H1 (cell line): Measurements from ENCODE around the gene SLC7A8. TPM values are rescaled to one million over a fixed set of nuclear protein-coding genes. Genes with fewer than 3 reads are reported as not detected.
A peak's percentile ranks its signal among the peaks of the same experiment; 100 is the strongest.

Experiments used
- CTCF ChIA-PET: fragments of 300-600 bp; sonication (Branson Sonifier 250); formaldehyde crosslinking; loops from one replicate; lab custom pipeline; 2021; ENCODE audit not compliant: partially characterized antibody; lab: Charles Lee
- POLR2A ChIA-PET: fragments of 300-600 bp; sonication (Branson Sonifier 250); formaldehyde crosslinking; loops from one replicate; lab custom pipeline; 2021; ENCODE audit warnings: inconsistent platforms; ENCODE audit not compliant: partially characterized antibody; lab: Charles Lee
- DNase-seq, 2 experiments: peaks; one replicate each; pipeline versions ENCODE4 v3.0.0 to v3.0.0-alpha.2; 2010 to 2022; ENCODE audit warnings: low spot score in 2 of 2, low read depth in 1 of 2, mixed read lengths in 1 of 2
- FAIRE-seq: peaks from 2 replicates; lab custom pipeline; 2011; peaks lifted over from hg19 to GRCh38; lab: Jason Lieb, UNC
- H2AFZ ChIP-seq: 2 replicates; pipeline ENCODE4 v1.8.1; 2012; ENCODE audit warnings: low read length, inconsistent platforms
- H2AK5ac ChIP-seq: 2 replicates; pipeline ENCODE4 v1.6.1; 2013; ENCODE audit warnings: low read depth, low read length
- H2BK120ac ChIP-seq: replicated peaks from 2 replicates; pipeline ENCODE3; 2013; ENCODE audit warnings: low read depth, low read length, inconsistent platforms
- H2BK12ac ChIP-seq: 2 replicates; pipeline ENCODE4 v1.6.1; 2013; ENCODE audit warnings: low read depth, low read length
- H2BK15ac ChIP-seq: 2 replicates; pipeline ENCODE4 v1.6.1; 2013; ENCODE audit warnings: low read length
- H2BK20ac ChIP-seq: 2 replicates; pipeline ENCODE4 v1.6.1; 2013; ENCODE audit warnings: low read length
- H2BK5ac ChIP-seq: 2 replicates; pipeline ENCODE4 v1.6.1; 2013; ENCODE audit warnings: low read depth, low read length
- H3K14ac ChIP-seq: 2 replicates; pipeline ENCODE4 v1.6.1; 2013; ENCODE audit warnings: inconsistent platforms; ENCODE audit not compliant: insufficient read length
- H3K18ac ChIP-seq: 2 replicates; pipeline ENCODE4 v1.6.1; 2013; ENCODE audit warnings: low read length; ENCODE audit errors: extremely low read depth
- H3K23ac ChIP-seq: 2 replicates; pipeline ENCODE4 v1.6.1; 2013; ENCODE audit warnings: inconsistent platforms; ENCODE audit not compliant: insufficient read length
- H3K23me2 ChIP-seq: 2 replicates; pipeline ENCODE4 v1.6.1; 2013; ENCODE audit warnings: low read depth, low read length
- H3K27ac ChIP-seq: 2 replicates; pipeline ENCODE4 v1.6.1; 2011; ENCODE audit warnings: low read depth, low read length, inconsistent platforms
- H3K27me3 ChIP-seq, 4 experiments: replicated peaks in 1 of 4; 1 replicate in 1 of 4; 2 replicates in 3 of 4; pipeline versions ENCODE4 v1.6.1 to v1.8.1; 2011 to 2013; ENCODE audit warnings: low read length in 3 of 4, mild to moderate bottlenecking in 3 of 4, inconsistent platforms in 2 of 4, mixed read lengths in 2 of 4, moderate library complexity in 1 of 4; ENCODE audit not compliant: control insufficient read depth in 3 of 4, insufficient read depth in 3 of 4; ENCODE audit errors: extremely low read depth in 1 of 4
- H3K36me3 ChIP-seq, 4 experiments: 2 replicates each; pipeline versions ENCODE4 v1.6.1 to v1.8.1; 2011 to 2013; ENCODE audit warnings: mild to moderate bottlenecking in 4 of 4, low read length in 3 of 4, moderate library complexity in 2 of 4, control low read depth in 1 of 4, inconsistent platforms in 1 of 4; ENCODE audit not compliant: insufficient read depth in 4 of 4, control insufficient read depth in 2 of 4
- H3K4ac ChIP-seq: replicated peaks from 2 replicates; pipeline ENCODE3; 2013; ENCODE audit warnings: low read length, low read depth, mixed read lengths, inconsistent platforms; ENCODE audit not compliant: insufficient read length
- H3K4me1 ChIP-seq, 4 experiments: replicated peaks in 1 of 4; 1 replicate in 1 of 4; 2 replicates in 3 of 4; pipeline versions ENCODE4 v1.6.1 to v1.8.1; 2011 to 2013; ENCODE audit warnings: low read length in 3 of 4, inconsistent platforms in 2 of 4, mixed read lengths in 1 of 4; ENCODE audit not compliant: insufficient read depth in 4 of 4, control insufficient read depth in 3 of 4
- H3K4me2 ChIP-seq, 2 experiments: 2 replicates each; pipeline versions ENCODE4 v1.6.1 to v1.8.1; 2011 to 2013; ENCODE audit warnings: low read depth in 2 of 2, low read length in 2 of 2, control low read depth in 1 of 2, inconsistent platforms in 1 of 2, mild to moderate bottlenecking in 1 of 2; ENCODE audit not compliant: insufficient read depth in 1 of 2
- H3K4me3 ChIP-seq, 4 experiments: fragments of 200-600, 300-600 bp in 1 of 4; sonication (generic), shearing (Covaris generic), sonication (Bioruptor Twin) in 1 of 4; 2 replicates each; pipeline versions ENCODE4 v1.5.1 to v1.8.1; 2011 to 2016; ENCODE audit warnings: low read length in 4 of 4, low read depth in 3 of 4, control low read depth in 2 of 4, inconsistent platforms in 2 of 4, mild to moderate bottlenecking in 2 of 4, mixed read lengths in 1 of 4, moderate library complexity in 1 of 4; ENCODE audit not compliant: insufficient read depth in 2 of 4; ENCODE audit errors: extremely low read depth in 1 of 4
- H3K56ac ChIP-seq: replicated peaks from 2 replicates; pipeline ENCODE3; 2013; ENCODE audit warnings: low read depth, mild to moderate bottlenecking, mixed read lengths, low read length, inconsistent platforms; ENCODE audit not compliant: insufficient read length
- H3K79me1 ChIP-seq: 2 replicates; pipeline ENCODE4 v1.6.1; 2013; ENCODE audit warnings: low read depth, low read length, control low read depth
- H3K79me2 ChIP-seq, 2 experiments: 2 replicates each; pipeline versions ENCODE4 v1.6.1 to v1.8.1; 2012 to 2013; ENCODE audit warnings: low read length in 2 of 2, mild to moderate bottlenecking in 2 of 2, inconsistent platforms in 1 of 2; ENCODE audit not compliant: insufficient read depth in 2 of 2, control insufficient read depth in 1 of 2
- H3K9ac ChIP-seq, 4 experiments: replicated peaks in 1 of 4; 1 replicate in 1 of 4; 2 replicates in 3 of 4; pipeline versions ENCODE4 v1.6.1 to v1.8.1; 2011 to 2013; ENCODE audit warnings: low read depth in 3 of 4, low read length in 3 of 4, control low read depth in 2 of 4, mild to moderate bottlenecking in 2 of 4, moderate library complexity in 2 of 4, inconsistent platforms in 1 of 4; ENCODE audit errors: extremely low read depth in 1 of 4
- H3K9me3 ChIP-seq, 2 experiments: 2 replicates each; pipeline versions ENCODE4 v1.6.1 to v1.8.1; 2012 to 2013; ENCODE audit warnings: mild to moderate bottlenecking in 2 of 2, moderate library complexity in 2 of 2, control low read depth in 1 of 2, inconsistent platforms in 1 of 2, low read depth in 1 of 2, low read length in 1 of 2, mixed read lengths in 1 of 2; ENCODE audit not compliant: insufficient read depth in 2 of 2
- H4K20me1 ChIP-seq, 2 experiments: replicated peaks in 1 of 2; 2 replicates each; pipeline versions ENCODE3 to v1.8.1; 2011 to 2013; ENCODE audit warnings: inconsistent platforms in 2 of 2, low read length in 2 of 2, mild to moderate bottlenecking in 1 of 2; ENCODE audit not compliant: insufficient read depth in 2 of 2, control insufficient read depth in 1 of 2
- H4K5ac ChIP-seq: 2 replicates; pipeline ENCODE4 v1.6.1; 2013; ENCODE audit warnings: low read length, low read depth, mixed read lengths, inconsistent platforms; ENCODE audit not compliant: insufficient read length
- H4K8ac ChIP-seq: 2 replicates; pipeline ENCODE4 v1.8.0; 2013; ENCODE audit warnings: mild to moderate bottlenecking, moderate library complexity, low read length, inconsistent platforms; ENCODE audit not compliant: insufficient read depth; ENCODE audit errors: extremely low read depth
- H4K91ac ChIP-seq: replicated peaks from 2 replicates; pipeline ENCODE3; 2013; ENCODE audit warnings: low read length, mixed read lengths, inconsistent platforms; ENCODE audit not compliant: insufficient read length
- ASH2L ChIP-seq: fragments of 200-600, 300-600 bp; sonication (generic); IDR thresholded peaks from one replicate; pipeline ENCODE4 v1.7.1; 2017; ENCODE audit warnings: low read length
- BCL11A ChIP-seq, 2 experiments: IDR thresholded peaks; one replicate each; pipeline ENCODE4 v1.6.1; 2011; ENCODE audit warnings: low read depth in 2 of 2, low read length in 2 of 2, mild to moderate bottlenecking in 2 of 2
- CBX5 ChIP-seq: fragments of 300-800, 300-1000 bp; sonication (generic); IDR thresholded peaks from 2 replicates; pipeline ENCODE4 v1.7.1; 2016; ENCODE audit warnings: antibody characterized with exemption, low read length, low read depth
- CEBPB ChIP-seq: IDR thresholded peaks from 2 replicates; pipeline ENCODE4 v1.6.1; 2012; ENCODE audit warnings: low read depth, low read length
- KDM4A ChIP-seq: IDR thresholded peaks from one replicate; pipeline ENCODE4 v1.7.1; 2012; ENCODE audit warnings: low read depth, mild to moderate bottlenecking, moderate library complexity, low read length, inconsistent platforms; ENCODE audit not compliant: severe bottlenecking
- PHF8 ChIP-seq: fragments of 200-600 bp; sonication (generic); conservative IDR thresholded peaks from 2 replicates; pipeline ENCODE4 v1.7.1; 2012; ENCODE audit warnings: low read depth, mild to moderate bottlenecking, inconsistent platforms, low read length, moderate library complexity
- POLR2AphosphoS5 ChIP-seq: IDR thresholded peaks from 2 replicates; pipeline ENCODE4 v1.6.1; 2011; ENCODE audit warnings: low read depth, low read length
- RAD21 ChIP-seq, 2 experiments: IDR thresholded peaks in 1 of 2; conservative IDR thresholded peaks in 1 of 2; 2 replicates each; pipeline ENCODE4 v1.6.1; 2011; ENCODE audit warnings: low read depth in 2 of 2, low read length in 2 of 2, improper control_type of control experiment in 1 of 2, inconsistent platforms in 1 of 2, mild to moderate bottlenecking in 1 of 2, moderate library complexity in 1 of 2
- SP1 ChIP-seq: IDR thresholded peaks from 2 replicates; pipeline ENCODE4 v1.6.1; 2011; ENCODE audit warnings: low read depth, low read length
- WGBS, 2 experiments: shearing (Covaris generic) in 1 of 2; methylation state at CpG; one replicate each; pipeline versions ENCODE4 v1.1.6 to v1.1.7; 2013 to 2015; ENCODE audit warnings: low lambda C conversion rate in 2 of 2, mixed read lengths in 2 of 2, inconsistent platforms in 1 of 2, low coverage in 1 of 2, missing lambda C conversion rate in 1 of 2; ENCODE audit not compliant: insufficient replicate concordance in 2 of 2, insufficient coverage in 1 of 2, insufficient read length in 1 of 2; ENCODE audit errors: extremely low coverage in 1 of 2, missing lambda C conversion rate in 1 of 2; 5-methylcytosine and 5-hydroxymethylcytosine counted together
- polyA plus RNA-seq, 7 experiments: library from polyadenylated mRNA; depleted of rRNA in 3 of 7; stranded (reverse) in 5 of 7; unstranded in 2 of 7; fragments of >200 nt in 5 of 7; fragments of 200-250 nt in 2 of 7; gene quantifications; 1 replicate in 5 of 7; 2 replicates in 1 of 7; 4 replicates in 1 of 7; pipeline versions ENCODE4 v1.2.1 to v1.2.3, GENCODE V29; 2011 to 2013; ENCODE audit warnings: missing spikeins in 2 of 7, mixed read lengths in 2 of 7
- total RNA-seq: library from RNA; stranded (reverse); fragmentation: NEBNext Ultra II Directional; extraction: Animal tissue kit (Norgen Biotek cat#: 25700); gene quantifications from 2 replicates; pipeline ENCODE4 v1.2.1, GENCODE V29; 2021
- TF ChIP-seq, protein P1 (sequence below): IDR thresholded peaks from 2 replicates; pipeline ENCODE4 v1.6.1; 2011; ENCODE audit warnings: low read depth, mild to moderate bottlenecking, low read length; ENCODE audit not compliant: insufficient read depth
- TF ChIP-seq, protein P2 (sequence below), 3 experiments: IDR thresholded peaks; 1 replicate in 2 of 3; 2 replicates in 1 of 3; pipeline versions ENCODE4 v1.5.1 to v1.6.1; 2011; ENCODE audit warnings: low read length in 3 of 3, mild to moderate bottlenecking in 3 of 3, inconsistent platforms in 2 of 3, low read depth in 1 of 3, moderate library complexity in 1 of 3; ENCODE audit not compliant: insufficient read depth in 1 of 3; ENCODE audit errors: control extremely low read depth in 1 of 3

SLC7A8 gene
- total and polyA plus RNA-seq, 2 of the 8 experiments (the other 6 are each of a cell fraction or from before 2014, with no cell fraction given) = 182 to 204 TPM

DNA sequence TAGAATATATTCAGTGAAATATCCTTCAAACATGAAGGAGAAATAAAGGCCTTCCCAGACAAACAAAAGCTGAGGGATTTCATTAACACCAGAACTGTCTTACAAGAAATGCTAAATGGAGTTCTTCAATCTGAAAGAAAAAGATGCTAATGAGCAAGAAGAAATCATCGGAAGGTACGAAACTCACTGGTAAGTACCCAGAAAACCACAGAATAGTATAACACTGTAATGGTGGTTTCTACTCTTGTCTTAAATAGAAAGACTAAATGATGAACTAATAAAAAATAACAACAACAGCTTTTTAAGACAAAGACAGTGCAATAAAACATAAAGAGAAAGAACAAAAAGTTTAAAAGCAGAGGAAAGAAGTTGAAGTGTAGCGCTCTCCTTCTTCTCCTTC lies 35.6 kb upstream of the SLC7A8 start:
- Histone ChIP-seq H3K14ac (no peak overlapping the region), H3K4me2 (no peak overlapping the region), H3K27ac (no peak overlapping the region), H2AFZ (no peak overlapping the region), H3K18ac (no peak overlapping the region), H2BK20ac (no peak overlapping the region), H2BK120ac (no peak overlapping the region), H4K8ac (no peak overlapping the region), H3K9ac (no peak overlapping the region), H3K27me3 (no peaks in the 10 kb centered on the region), H3K9me3 (peaks cover 0 to 6% of the 10 kb centered on the region in 2 experiments; a peak in 2 of 4 replicates), H3K36me3 (no peaks in the 10 kb centered on the region), H4K91ac (no peak overlapping the region), H4K20me1 (no peaks in the 10 kb centered on the region), H3K4me3 (no peak overlapping the region), H3K4ac (no peak overlapping the region), H2AK5ac (no peak overlapping the region), H4K5ac (no peak overlapping the region), H3K4me1 (peaks cover 0 to 2% (median 0%) of the 10 kb centered on the region in 4 experiments; a peak in 2 of 7 replicates), H2BK12ac (no peak overlapping the region), H2BK5ac (no peak overlapping the region), H3K56ac (no peak overlapping the region), H3K79me1 (no peaks in the 10 kb centered on the region), H3K23me2 (no peaks in the 10 kb centered on the region), H3K79me2 (no peaks in the 10 kb centered on the region), H3K23ac (no peak overlapping the region), H2BK15ac (no peak overlapping the region)
- DNase-seq = no peak
- WGBS, 2 experiments = 70% methylated on average over 3 of the region's 3 CpGs; no CpG with 5 or more reads in 1 of the 2 experiments
- CTCF ChIA-PET = interaction anchor here (0.8 to 0.9 kb wide), 2 partner anchors 31 to 33 kb away, joined by 3 read pairs; no protein-coding TSS in a partner anchor
- POLR2A ChIA-PET = interaction anchor here (1.3 to 1.5 kb wide), 2 partner anchors 11 to 134 kb away, joined by 3 read pairs; partner anchors contain the start of gene SLC22A17
- FAIRE-seq = peak; percentile 32
- TF ChIP-seq CBX5 = no peak
- no peak for TF ChIP-seq BCL11A (IDR thresholded peaks at IDR 0.05; ENCODE audit: low read depth in 2 of 2, low read length in 2 of 2)
- TF ChIP-seq, protein P1, sequence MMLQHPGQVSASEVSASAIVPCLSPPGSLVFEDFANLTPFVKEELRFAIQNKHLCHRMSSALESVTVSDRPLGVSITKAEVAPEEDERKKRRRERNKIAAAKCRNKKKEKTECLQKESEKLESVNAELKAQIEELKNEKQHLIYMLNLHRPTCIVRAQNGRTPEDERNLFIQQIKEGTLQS = no peak
- TF ChIP-seq PHF8 = no peak
- TF ChIP-seq SP1 = no peak
- no peak for TF ChIP-seq CEBPB
- TF ChIP-seq, protein P2, sequence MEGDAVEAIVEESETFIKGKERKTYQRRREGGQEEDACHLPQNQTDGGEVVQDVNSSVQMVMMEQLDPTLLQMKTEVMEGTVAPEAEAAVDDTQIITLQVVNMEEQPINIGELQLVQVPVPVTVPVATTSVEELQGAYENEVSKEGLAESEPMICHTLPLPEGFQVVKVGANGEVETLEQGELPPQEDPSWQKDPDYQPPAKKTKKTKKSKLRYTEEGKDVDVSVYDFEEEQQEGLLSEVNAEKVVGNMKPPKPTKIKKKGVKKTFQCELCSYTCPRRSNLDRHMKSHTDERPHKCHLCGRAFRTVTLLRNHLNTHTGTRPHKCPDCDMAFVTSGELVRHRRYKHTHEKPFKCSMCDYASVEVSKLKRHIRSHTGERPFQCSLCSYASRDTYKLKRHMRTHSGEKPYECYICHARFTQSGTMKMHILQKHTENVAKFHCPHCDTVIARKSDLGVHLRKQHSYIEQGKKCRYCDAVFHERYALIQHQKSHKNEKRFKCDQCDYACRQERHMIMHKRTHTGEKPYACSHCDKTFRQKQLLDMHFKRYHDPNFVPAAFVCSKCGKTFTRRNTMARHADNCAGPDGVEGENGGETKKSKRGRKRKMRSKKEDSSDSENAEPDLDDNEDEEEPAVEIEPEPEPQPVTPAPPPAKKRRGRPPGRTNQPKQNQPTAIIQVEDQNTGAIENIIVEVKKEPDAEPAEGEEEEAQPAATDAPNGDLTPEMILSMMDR (IDR thresholded peaks at IDR 0.05; ENCODE audit: control extremely low read depth in 1 of 3, insufficient read depth in 1 of 3, low read depth in 1 of 3, low read length in 3 of 3) = no peak
- no peak for TF ChIP-seq RAD21 (IDR thresholded peaks at IDR 0.05 in 1 of 2, conservative IDR thresholded peaks at IDR 0.05 in 1 of 2; ENCODE audit: low read depth in 2 of 2, low read length in 2 of 2)
- no peak for TF ChIP-seq POLR2AphosphoS5
- TF ChIP-seq ASH2L = no peak
- no peak for TF ChIP-seq KDM4A
